Breast epithelium (tissue), 4 donors: ENCODE results near the gene SKA2. TPM values are rescaled to one million over a fixed set of nuclear protein-coding genes. Genes with fewer than 3 reads are reported as not detected.
"Not testable (repeated sequence)": the region's sequence is repeated elsewhere in the genome, so short reads cannot be mapped to it uniquely, and the experiment has no call there.

Source experiments
- DNase-seq, 2 donors: peaks; one replicate each; pipeline ENCODE4 v3.0.0-alpha.2; 2019; ENCODE audit warnings: low spot score in 2 of 2
- H3K27ac ChIP-seq, 2 donors: fragments of 200-600 bp; sonication (generic) in 1 of 2; one replicate each; pipeline ENCODE4 v1.5.1; 2016 to 2019; ENCODE audit warnings: mild to moderate bottlenecking in 1 of 2
- H3K27me3 ChIP-seq, 2 donors: fragments of 200-600 bp; sonication (generic) in 1 of 2; one replicate each; pipeline versions ENCODE4 v1.5.1 to v1.6.0; 2017 to 2019; ENCODE audit warnings: control low read depth in 1 of 2, mild to moderate bottlenecking in 1 of 2
- H3K36me3 ChIP-seq: fragments of 200-600 bp; one replicate; pipeline ENCODE4 v1.5.1; 2019
- H3K4me1 ChIP-seq, 2 donors: fragments of 200-600 bp; sonication (generic); one replicate each; pipeline ENCODE4 v1.5.1; 2016 to 2019; ENCODE audit warnings: control low read depth in 1 of 2
- H3K4me3 ChIP-seq, 3 donors: fragments of 200-600 bp; sonication (generic); 1 replicate in 2 of 3; 2 replicates in 1 of 3; pipeline ENCODE4 v1.5.1; 2016 to 2019; ENCODE audit warnings: mild to moderate bottlenecking in 3 of 3, moderate library complexity in 2 of 3
- H3K9me3 ChIP-seq, 2 donors: fragments of 200-600 bp; sonication (generic) in 1 of 2; one replicate each; pipeline ENCODE4 v1.5.1; 2016 to 2019; ENCODE audit warnings: control low read depth in 1 of 2
- POLR2A ChIP-seq: fragments of 450-650 bp; IDR thresholded peaks from one replicate; pipeline ENCODE4 v1.6.1; 2016; ENCODE audit warnings: antibody characterized with exemption, mild to moderate bottlenecking, moderate library complexity
- POLR2AphosphoS5 ChIP-seq, 3 donors: sonication (generic); formaldehyde crosslinking; IDR thresholded peaks; one replicate each; pipeline ENCODE4 v1.6.1; 2017; ENCODE audit warnings: antibody characterized with exemption in 3 of 3
- intact Hi-C: fragments of 100-400 bp; cut with DNase I; formaldehyde crosslinking; loops from one replicate; pipeline ENCODE4 v1.15.1; 2023; ENCODE audit warnings: low total_unique reads
- total RNA-seq, 3 donors: library from RNA; depleted of rRNA; stranded (reverse); fragments of >200 nt; gene quantifications; one replicate each; pipeline ENCODE4 v1.1.0, GENCODE V29; 2016
- TF ChIP-seq, protein P1 (sequence below), 3 donors: fragments of 450-650 bp; IDR thresholded peaks; one replicate each; pipeline ENCODE4 v1.5.1; 2016 to 2017; ENCODE audit warnings: antibody characterized with exemption in 3 of 3, mild to moderate bottlenecking in 3 of 3, moderate library complexity in 3 of 3

The SKA2 gene
- total RNA-seq, 3 donors from 2014 or later = 11.8 to 19.5 (median 12.7) TPM

DNA sequence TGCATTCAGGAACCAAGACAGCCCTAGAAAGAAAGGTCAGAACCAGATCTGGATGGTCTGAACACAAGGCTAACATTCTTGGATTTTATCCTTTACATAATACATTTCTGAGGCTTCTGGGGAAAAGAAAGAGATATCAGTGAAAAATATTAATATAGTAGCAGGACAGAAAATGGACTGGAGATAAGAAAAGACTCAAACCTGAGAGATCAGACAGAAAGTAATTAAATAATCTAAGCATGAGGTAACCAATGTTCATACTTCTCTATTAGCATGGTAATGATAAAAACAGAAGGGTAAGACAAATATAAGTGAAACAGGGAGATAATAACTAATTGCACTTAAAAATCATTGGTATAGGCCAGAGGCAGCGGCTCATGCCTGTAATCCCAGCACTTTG is 53.8 kb downstream of the SKA2 start:
- no peak overlapping the region for H3K4me3 ChIP-seq
- no peaks in the 10 kb centered on the region for H3K9me3 ChIP-seq
- peaks cover 0 to 6% of the 10 kb centered on the region in 2 donors for H3K4me1 ChIP-seq
- H3K27ac ChIP-seq = no peak overlapping the region
- no peaks in the 10 kb centered on the region for H3K36me3 ChIP-seq
- no peak for DNase-seq
- intact Hi-C loops = no loop called here
- TF ChIP-seq, protein P1, sequence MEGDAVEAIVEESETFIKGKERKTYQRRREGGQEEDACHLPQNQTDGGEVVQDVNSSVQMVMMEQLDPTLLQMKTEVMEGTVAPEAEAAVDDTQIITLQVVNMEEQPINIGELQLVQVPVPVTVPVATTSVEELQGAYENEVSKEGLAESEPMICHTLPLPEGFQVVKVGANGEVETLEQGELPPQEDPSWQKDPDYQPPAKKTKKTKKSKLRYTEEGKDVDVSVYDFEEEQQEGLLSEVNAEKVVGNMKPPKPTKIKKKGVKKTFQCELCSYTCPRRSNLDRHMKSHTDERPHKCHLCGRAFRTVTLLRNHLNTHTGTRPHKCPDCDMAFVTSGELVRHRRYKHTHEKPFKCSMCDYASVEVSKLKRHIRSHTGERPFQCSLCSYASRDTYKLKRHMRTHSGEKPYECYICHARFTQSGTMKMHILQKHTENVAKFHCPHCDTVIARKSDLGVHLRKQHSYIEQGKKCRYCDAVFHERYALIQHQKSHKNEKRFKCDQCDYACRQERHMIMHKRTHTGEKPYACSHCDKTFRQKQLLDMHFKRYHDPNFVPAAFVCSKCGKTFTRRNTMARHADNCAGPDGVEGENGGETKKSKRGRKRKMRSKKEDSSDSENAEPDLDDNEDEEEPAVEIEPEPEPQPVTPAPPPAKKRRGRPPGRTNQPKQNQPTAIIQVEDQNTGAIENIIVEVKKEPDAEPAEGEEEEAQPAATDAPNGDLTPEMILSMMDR (IDR thresholded peaks at IDR 0.05) = no peak
- no peak for TF ChIP-seq POLR2A
- TF ChIP-seq POLR2AphosphoS5 (IDR thresholded peaks at IDR 0.05) = no peak
- H3K27me3 ChIP-seq = no peaks in the 10 kb centered on the region

DNA sequence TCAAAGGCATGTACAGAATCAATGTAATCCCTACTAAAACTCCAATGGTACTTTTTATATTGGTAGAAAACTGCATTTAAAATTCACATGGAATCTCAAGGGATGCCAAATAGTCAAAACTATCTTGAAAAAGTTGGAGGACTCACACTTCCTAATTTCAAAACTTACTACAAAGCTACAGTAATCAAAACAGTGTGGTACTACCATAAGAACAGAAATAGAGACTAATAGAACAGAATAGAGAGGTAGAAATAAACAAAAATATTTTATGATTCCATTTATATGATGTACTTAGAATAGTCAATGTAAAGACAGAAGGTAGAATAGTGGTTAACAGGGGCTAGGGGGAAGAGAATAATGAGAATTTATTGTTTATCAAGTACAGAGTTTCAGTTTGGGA is 57.1 kb downstream of the SKA2 start:
- H3K27me3 ChIP-seq = no peaks in the 10 kb centered on the region
- DNase-seq = no peak
- TF ChIP-seq, protein P1 (IDR thresholded peaks at IDR 0.05) = no peak
- TF ChIP-seq POLR2A (no peak), POLR2AphosphoS5 (IDR thresholded peaks at IDR 0.05) (no peak)
- H3K27ac ChIP-seq = no peak overlapping the region
- H3K9me3 ChIP-seq = no peaks in the 10 kb centered on the region
- no peaks in the 10 kb centered on the region for H3K4me1 ChIP-seq
- H3K36me3 ChIP-seq = no peaks in the 10 kb centered on the region
- no peak overlapping the region for H3K4me3 ChIP-seq
- intact Hi-C loops = no loop called here

DNA sequence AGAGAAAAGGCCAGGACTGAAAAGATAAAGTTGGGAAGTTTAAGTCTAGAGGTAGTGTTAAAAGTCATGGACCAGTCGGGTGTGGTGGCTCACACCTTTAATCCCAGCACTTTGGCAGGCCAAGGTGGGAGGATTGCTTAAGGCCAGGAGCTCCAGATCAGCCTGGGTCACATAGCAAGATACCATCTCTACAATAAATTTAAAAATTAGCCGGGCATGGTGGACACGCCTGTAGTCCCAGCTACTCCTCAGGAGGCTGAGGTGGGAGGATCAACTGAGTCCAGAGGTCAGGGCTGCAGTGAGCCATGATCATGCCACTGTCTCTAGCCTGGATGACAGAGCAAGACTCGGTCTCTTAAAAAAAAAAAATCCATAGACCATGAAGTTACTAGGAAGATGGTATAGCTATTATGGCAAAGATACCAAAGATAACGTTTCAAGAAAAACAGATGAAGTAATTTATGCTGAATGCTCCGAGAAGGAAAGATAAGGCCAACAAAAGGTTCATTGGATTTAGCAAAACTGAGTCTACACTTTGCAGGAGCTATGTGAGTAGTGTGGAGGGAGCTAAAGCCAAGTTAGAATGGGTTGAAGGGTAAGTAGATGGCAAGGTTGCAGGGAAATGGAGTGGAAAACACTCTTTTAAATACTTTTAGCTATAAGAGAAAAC is 60.0 kb downstream of the SKA2 start:
- Histone ChIP-seq H3K36me3 (no peaks in the 10 kb centered on the region), H3K27me3 (no peaks in the 10 kb centered on the region), H3K9me3 (no peaks in the 10 kb centered on the region), H3K4me1 (no peaks in the 10 kb centered on the region), H3K4me3 (no peak overlapping the region), H3K27ac (no peak overlapping the region)
- intact Hi-C loops = no loop called here
- no peak for TF ChIP-seq POLR2A
- no peak for TF ChIP-seq POLR2AphosphoS5 (IDR thresholded peaks at IDR 0.05)
- TF ChIP-seq, protein P1 (IDR thresholded peaks at IDR 0.05) = no peak
- DNase-seq = no peak

DNA sequence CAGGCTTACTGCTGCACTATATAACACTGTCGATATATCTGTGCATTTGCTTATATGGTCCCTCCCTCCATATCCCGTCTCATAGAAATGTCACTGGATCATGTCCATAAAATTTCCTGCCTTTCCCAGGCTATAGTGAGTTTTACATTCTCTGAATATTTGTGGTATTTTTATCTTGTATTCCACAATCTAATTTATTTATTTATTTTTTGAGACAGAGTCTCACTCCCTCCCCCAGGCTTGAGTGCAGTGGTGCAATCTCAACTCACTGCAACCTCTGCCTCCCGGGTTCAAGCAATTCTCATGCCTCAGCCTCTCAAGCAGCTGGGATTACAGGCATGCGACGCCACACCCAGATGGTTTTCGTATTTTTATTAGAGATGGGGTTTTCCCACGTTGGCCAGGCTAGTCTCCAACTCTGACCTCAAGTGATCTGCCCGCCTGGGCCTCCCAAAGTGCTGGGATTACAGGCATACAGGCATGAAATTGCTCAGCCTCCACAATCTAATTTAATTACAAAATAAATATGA is 61.2 kb downstream of the SKA2 start:
- no peak for DNase-seq
- no peak overlapping the region for H3K4me3 ChIP-seq
- no peaks in the 10 kb centered on the region for H3K36me3 ChIP-seq
- peak overlapping the region; percentile 15 to 39 for H3K27ac ChIP-seq
- H3K27me3 ChIP-seq = no peaks in the 10 kb centered on the region
- H3K9me3 ChIP-seq = no peaks in the 10 kb centered on the region
- H3K4me1 ChIP-seq = no peaks in the 10 kb centered on the region
- intact Hi-C loops = no loop called here
- no peak for TF ChIP-seq POLR2A
- TF ChIP-seq, protein P1 (IDR thresholded peaks at IDR 0.05) = no peak
- no peak for TF ChIP-seq POLR2AphosphoS5 (IDR thresholded peaks at IDR 0.05)

DNA sequence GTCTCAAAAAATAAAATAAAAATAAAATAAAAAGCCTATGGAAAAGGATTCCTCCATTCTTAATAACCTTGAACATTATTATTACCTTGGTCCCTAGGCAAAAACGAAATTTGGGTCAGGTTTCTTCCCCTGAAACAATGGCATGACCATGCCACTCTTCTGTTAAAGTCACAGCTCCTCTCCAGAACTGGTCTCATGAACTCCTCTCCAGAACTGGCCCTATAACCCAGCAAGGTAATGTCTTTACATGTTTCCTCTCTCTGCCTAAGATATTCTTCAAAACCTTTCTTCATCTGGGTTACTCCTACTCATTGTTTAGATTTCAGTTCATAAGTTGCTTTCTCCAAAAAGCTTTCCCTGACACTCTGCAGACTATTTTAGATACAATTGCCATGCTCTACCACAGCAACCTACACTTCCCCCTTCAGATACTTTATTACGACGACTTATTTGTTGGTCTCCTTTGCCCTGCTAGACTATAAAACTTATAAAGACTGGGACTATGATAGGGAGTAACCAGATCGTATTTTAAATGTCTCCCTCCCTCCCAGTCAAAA is 61.8 kb downstream of the SKA2 start:
- Histone ChIP-seq H3K27ac (no peak overlapping the region), H3K9me3 (no peaks in the 10 kb centered on the region), H3K36me3 (no peaks in the 10 kb centered on the region), H3K4me3 (no peak overlapping the region), H3K4me1 (no peaks in the 10 kb centered on the region), H3K27me3 (no peaks in the 10 kb centered on the region)
- intact Hi-C loops = no loop called here
- DNase-seq = no peak
- TF ChIP-seq POLR2A (no peak), POLR2AphosphoS5 (IDR thresholded peaks at IDR 0.05) (no peak)
- TF ChIP-seq, protein P1 (IDR thresholded peaks at IDR 0.05) = no peak

DNA sequence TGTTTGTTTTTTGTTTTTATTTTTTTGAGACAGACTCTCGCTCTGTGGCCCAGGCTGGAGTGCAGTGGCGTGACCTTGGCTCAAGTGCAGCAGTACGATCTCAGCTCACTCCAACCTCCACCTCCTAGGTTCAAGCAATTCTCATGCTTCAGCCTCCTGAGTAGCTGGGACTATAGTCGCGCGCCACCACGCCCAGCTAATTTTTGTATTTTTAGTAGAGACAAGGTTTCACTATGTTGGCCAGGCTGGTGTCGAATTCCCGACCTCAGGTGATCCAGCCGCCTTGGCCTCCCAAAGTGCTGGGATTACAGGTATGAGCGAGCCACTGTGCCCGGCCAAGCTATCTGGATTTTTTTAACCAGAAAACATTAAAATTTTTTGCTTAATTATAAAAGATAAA is 64.4 kb downstream of the SKA2 start:
- H3K4me3 ChIP-seq, H3K27me3 ChIP-seq, H3K4me1 ChIP-seq, DNase-seq, intact Hi-C loops, H3K36me3 ChIP-seq, H3K27ac ChIP-seq, H3K9me3 ChIP-seq: not testable (repeated sequence)
